ENCODE data around the gene PPP1R12B.
"Not testable (repeated sequence)": the region's sequence is repeated elsewhere in the genome, so short reads cannot be mapped to it uniquely, and the experiment has no call there.

The PPP1R12B gene

GRCh38 chr1:202343652-202344349, 4.7 kb upstream of the PPP1R12B start:
- FAIRE-seq = peak; percentile 81
- DNase-seq (ENCODE audit: low spot score) = peak; percentile 37

- DNase-seq (ENCODE audit: low spot score) (no peak), FAIRE-seq (no peak)
These were observed 442 bp upstream of the PPP1R12B start for GRCh38 chr1:202348005-202348508.

GRCh38 chr1:202349206-202349928, 868 bp downstream of the PPP1R12B start:
- peak; percentile 46 for DNase-seq (ENCODE audit: low spot score)
- no peak for FAIRE-seq

GRCh38 chr1:202351725-202352124, 3.2 kb downstream of the PPP1R12B start:
- FAIRE-seq = no peak
- DNase-seq (ENCODE audit: low spot score) = no peak

GRCh38 chr1:202352583-202353197, 4.2 kb downstream of the PPP1R12B start:
- DNase-seq (ENCODE audit: low spot score); FAIRE-seq: not testable (repeated sequence)

GRCh38 chr1:202355944-202356553, 7.5 kb downstream of the PPP1R12B start:
- FAIRE-seq (no peak), DNase-seq (ENCODE audit: low spot score) (no peak)

- DNase-seq (ENCODE audit: low spot score) = no peak
- no peak for FAIRE-seq
These were observed 9.0 kb downstream of the PPP1R12B start for GRCh38 chr1:202357506-202357905.

- no peak for FAIRE-seq
These were observed 12.7 kb downstream of the PPP1R12B start for GRCh38 chr1:202361224-202361623.

GRCh38 chr1:202361701-202362100, 13.2 kb downstream of the PPP1R12B start:
- FAIRE-seq (no peak), DNase-seq (ENCODE audit: low spot score) (no peak)

More at GRCh38 chr1:202361224-202361623, 12.7 kb downstream of the PPP1R12B start:
- DNase-seq (ENCODE audit: low spot score) = no peak

- no peak for DNase-seq (ENCODE audit: low spot score)
- FAIRE-seq = no peak
These were observed 13.7 kb downstream of the PPP1R12B start for GRCh38 chr1:202362212-202362611.

GRCh38 chr1:202365092-202365815, 16.8 kb downstream of the PPP1R12B start:
- no peak for DNase-seq (ENCODE audit: low spot score)

GRCh38 chr1:202367271-202367670, 18.8 kb downstream of the PPP1R12B start:
- no peak for FAIRE-seq
- DNase-seq (ENCODE audit: low spot score) = no peak

More at GRCh38 chr1:202365092-202365815, 16.8 kb downstream of the PPP1R12B start:
- peak; percentile 35 for FAIRE-seq

- not testable (repeated sequence) for FAIRE-seq; DNase-seq (ENCODE audit: low spot score)
These were observed 22.4 kb downstream of the PPP1R12B start for GRCh38 chr1:202370906-202371305.

- DNase-seq (ENCODE audit: low spot score) = no peak
- no peak for FAIRE-seq
These were observed 25.6 kb downstream of the PPP1R12B start for GRCh38 chr1:202374099-202374498.

- DNase-seq (ENCODE audit: low spot score); FAIRE-seq: not testable (repeated sequence)
These were observed 26.7 kb downstream of the PPP1R12B start for GRCh38 chr1:202375175-202375574.

GRCh38 chr1:202376247-202376646, 27.7 kb downstream of the PPP1R12B start:
- DNase-seq (ENCODE audit: low spot score) (no peak), FAIRE-seq (no peak)

- DNase-seq (ENCODE audit: low spot score); FAIRE-seq: not testable (repeated sequence)
These were observed 31.5 kb downstream of the PPP1R12B start for GRCh38 chr1:202379884-202380529.

GRCh38 chr1:202380535-202380934, 32.0 kb downstream of the PPP1R12B start:
- peak; percentile 79 for FAIRE-seq

GRCh38 chr1:202381867-202382266, 33.4 kb downstream of the PPP1R12B start:
- not testable (repeated sequence) for DNase-seq (ENCODE audit: low spot score); FAIRE-seq

More at GRCh38 chr1:202380535-202380934, 32.0 kb downstream of the PPP1R12B start:
- DNase-seq (ENCODE audit: low spot score) = peak; percentile 63

GRCh38 chr1:202395831-202396230, 47.3 kb downstream of the PPP1R12B start:
- FAIRE-seq; DNase-seq (ENCODE audit: low spot score): not testable (repeated sequence)

All from RCC 7860 (cell line).